Endothelial cell of umbilical vein (primary cell): Measurements from ENCODE around the gene BEAN1. TPM values are rescaled to one million over a fixed set of nuclear protein-coding genes. Genes with fewer than 3 reads are reported as not detected.
A peak's percentile ranks its signal among the peaks of the same experiment; 100 is the strongest.

Source experiments
- BruUV-seq: library from RNA; stranded (reverse); fragments of 400-500 nt; replicated peaks from 2 replicates; lab custom pipeline; 2021; lab: Mats Ljungman, UMichigan
- CTCF ChIA-PET: fragments of 300-600, 350-600 bp; sonication (Branson Sonifier 250); formaldehyde crosslinking; loops from one replicate; lab custom pipeline; 2021; ENCODE audit warnings: antibody characterized with exemption, inconsistent platforms; lab: Charles Lee
- POLR2A ChIA-PET: fragments of 300-600, 350-600 bp; sonication (Branson Sonifier 250); formaldehyde crosslinking; loops from one replicate; lab custom pipeline; 2021; ENCODE audit warnings: antibody characterized with exemption, inconsistent platforms; lab: Charles Lee
- DNase-seq: peaks from one replicate; pipeline ENCODE4 v3.0.0-alpha.2; 2011; ENCODE audit warnings: low read depth, low spot score
- FAIRE-seq: peaks from 2 replicates; lab custom pipeline; 2011; peaks lifted over from hg19 to GRCh38; lab: Jason Lieb, UNC
- H2AFZ ChIP-seq: 2 replicates; pipeline ENCODE4 v1.6.0; 2012; ENCODE audit warnings: low read depth, low read length, control low read depth, inconsistent platforms
- H3K27ac ChIP-seq: 2 replicates; pipeline ENCODE4 v1.5.1; 2011; ENCODE audit warnings: low read depth, mild to moderate bottlenecking, control low read depth, low read length, moderate library complexity; ENCODE audit not compliant: insufficient read depth
- H3K27me3 ChIP-seq, 2 experiments: 2 replicates each; pipeline versions ENCODE4 v1.6.0 to v1.6.1; 2011; ENCODE audit warnings: low read length in 2 of 2, mixed read lengths in 1 of 2; ENCODE audit not compliant: control insufficient read depth in 2 of 2, insufficient read depth in 2 of 2
- H3K36me3 ChIP-seq, 2 experiments: 2 replicates in 1 of 2; 3 replicates in 1 of 2; pipeline ENCODE4 v1.5.1; 2011; ENCODE audit warnings: low read length in 2 of 2, mild to moderate bottlenecking in 1 of 2, moderate library complexity in 1 of 2; ENCODE audit not compliant: control insufficient read depth in 2 of 2, insufficient read depth in 2 of 2; ENCODE audit errors: extremely low read depth in 1 of 2
- H3K4me1 ChIP-seq: 3 replicates; pipeline ENCODE4 v1.5.1; 2011; ENCODE audit warnings: mild to moderate bottlenecking, low read length; ENCODE audit not compliant: control insufficient read depth, insufficient read depth; ENCODE audit errors: extremely low read depth
- H3K4me2 ChIP-seq: 2 replicates; pipeline ENCODE4 v1.6.1; 2011; ENCODE audit warnings: low read length, control low read depth, mixed read lengths; ENCODE audit not compliant: insufficient read depth
- H3K4me3 ChIP-seq, 3 experiments: fragments of 200-600 bp in 1 of 3; sonication (generic), shearing (Covaris generic) in 1 of 3; replicated peaks in 1 of 3; 2 replicates each; pipeline ENCODE4 v1.5.1; 2011 to 2016; ENCODE audit warnings: control low read depth in 3 of 3, low read length in 3 of 3, mild to moderate bottlenecking in 2 of 3, inconsistent platforms in 1 of 3, low read depth in 1 of 3, moderate library complexity in 1 of 3; ENCODE audit not compliant: insufficient read depth in 1 of 3
- H3K79me2 ChIP-seq: 2 replicates; pipeline ENCODE4 v1.6.0; 2012; ENCODE audit warnings: low read length, inconsistent platforms; ENCODE audit not compliant: control insufficient read depth, insufficient read depth
- H3K9ac ChIP-seq: replicated peaks from 2 replicates; pipeline ENCODE3; 2011; ENCODE audit warnings: low read length, control low read depth; ENCODE audit not compliant: insufficient read depth; ENCODE audit errors: extremely low read depth
- H3K9me1 ChIP-seq: replicated peaks from 3 replicates; pipeline ENCODE4 v1.6.0; 2011; ENCODE audit warnings: mild to moderate bottlenecking, low read length; ENCODE audit not compliant: control insufficient read depth, insufficient read depth; ENCODE audit errors: extremely low read depth
- H3K9me3 ChIP-seq: replicated peaks from 2 replicates; pipeline ENCODE4 v1.5.1; 2012; ENCODE audit warnings: low read length, inconsistent platforms; ENCODE audit not compliant: control insufficient read depth, insufficient read depth
- H4K20me1 ChIP-seq: replicated peaks from 2 replicates; pipeline ENCODE3; 2011; ENCODE audit warnings: mild to moderate bottlenecking, low read length; ENCODE audit not compliant: control insufficient read depth, insufficient read depth; ENCODE audit errors: extremely low read depth
- FOS ChIP-seq: IDR thresholded peaks from 2 replicates; pipeline ENCODE4 v1.6.1; 2011; ENCODE audit warnings: mild to moderate bottlenecking, low read length, moderate library complexity, borderline replicate concordance; ENCODE audit not compliant: insufficient read depth
- POLR2AphosphoS5 ChIP-seq: IDR thresholded peaks from 2 replicates; pipeline ENCODE4 v1.6.1; 2012; ENCODE audit warnings: low read depth, mild to moderate bottlenecking, control low read depth, low read length, moderate library complexity; ENCODE audit not compliant: insufficient read depth
- dilution Hi-C: fragments of 300-500 bp; cut with MboI; formaldehyde crosslinking; loops from one replicate; pipeline ENCODE4 v1.15.0; 2019; ENCODE audit warnings: low sequenced_read_pairs; ENCODE audit not compliant: extremely low pct_ligation_motif_present
- intact Hi-C: fragments of 100-400 bp; cut with micrococcal nuclease; formaldehyde crosslinking; loops from one replicate; pipeline ENCODE4 v1.10.0; 2022
- polyA plus RNA-seq, 4 experiments: library from polyadenylated mRNA; depleted of rRNA in 3 of 4; stranded (reverse) in 3 of 4; unstranded in 1 of 4; fragments of >200 nt; gene quantifications; 2 replicates each; pipeline versions ENCODE4 v1.2.1 to v1.2.3, GENCODE V29; 2011 to 2012; ENCODE audit warnings: missing spikeins in 1 of 4
- total RNA-seq: library from RNA; stranded (reverse); gene quantifications from 2 replicates; pipeline ENCODE4 v1.2.3, GENCODE V29; 2021

BEAN1 gene
- total and polyA plus RNA-seq, 2 donors (not counting 3 experiments of a cell fraction or from before 2014, with no cell fraction given): not detected

GRCh38 chr16:66416939-66417700, 10.0 kb upstream of the BEAN1 start:
- FAIRE-seq (no peak), DNase-seq (no peak)
- H3K79me2 ChIP-seq: no peaks in the 10 kb centered on the region
- intact Hi-C loops (no loop called here), dilution Hi-C loops (no loop called here)
- H2AFZ ChIP-seq: no peak overlapping the region
- H3K9me1 ChIP-seq: no peaks in the 10 kb centered on the region
- no peak overlapping the region for H3K27ac ChIP-seq
- no peaks in the 10 kb centered on the region for H4K20me1 ChIP-seq
- CTCF ChIA-PET: interaction anchor here (1.0 kb wide), 1 partner anchor 99 kb away, joined by 3 read pairs; no protein-coding TSS in a partner anchor
- H3K36me3 ChIP-seq: no peaks in the 10 kb centered on the region
- BruUV-seq: no TSS peak
- H3K4me1 ChIP-seq: no peaks in the 10 kb centered on the region
- H3K4me2 ChIP-seq: no peak overlapping the region
- H3K27me3 ChIP-seq: peaks cover 12 to 19% of the 10 kb centered on the region in 2 experiments
- TF ChIP-seq FOS: peak; percentile 76
- no peak for TF ChIP-seq POLR2AphosphoS5
- no peak overlapping the region for H3K9ac ChIP-seq
- no peak overlapping the region for H3K4me3 ChIP-seq
- POLR2A ChIA-PET: no interaction called here
- H3K9me3 ChIP-seq: no peaks in the 10 kb centered on the region

- H2AFZ ChIP-seq: no peak overlapping the region
- intact Hi-C loops (no loop called here), dilution Hi-C loops (no loop called here)
- no peaks in the 10 kb centered on the region for H3K4me1 ChIP-seq
- H3K36me3 ChIP-seq: no peaks in the 10 kb centered on the region
- ChIA-PET POLR2A (no interaction called here), CTCF (no interaction called here)
- H3K27me3 ChIP-seq: peaks cover 15 to 19% of the 10 kb centered on the region in 2 experiments
- H3K9ac ChIP-seq: no peak overlapping the region
- no peak overlapping the region for H3K4me3 ChIP-seq
- FAIRE-seq (no peak), DNase-seq (no peak)
- no peak for TF ChIP-seq FOS
- no peaks in the 10 kb centered on the region for H3K79me2 ChIP-seq
- no peak overlapping the region for H3K27ac ChIP-seq
- no peaks in the 10 kb centered on the region for H3K9me3 ChIP-seq
- no peaks in the 10 kb centered on the region for H3K9me1 ChIP-seq
- no peak overlapping the region for H3K4me2 ChIP-seq
- no TSS peak for BruUV-seq
- no peaks in the 10 kb centered on the region for H4K20me1 ChIP-seq
Observed at GRCh38 chr16:66418165-66418962, 8.7 kb upstream of the BEAN1 start.
